Astrocyte (in vitro differentiated cells and primary cell): ENCODE results near the gene XYLT1. TPM values are rescaled to one million over a fixed set of nuclear protein-coding genes. Genes with fewer than 3 reads are reported as not detected.

Experiments used
- DNase-seq: peaks from one replicate; pipeline ENCODE4 v3.0.0-alpha.2; 2010; ENCODE audit warnings: low read depth
- FAIRE-seq: peaks from 2 replicates; lab custom pipeline; 2011; peaks lifted over from hg19 to GRCh38; lab: Jason Lieb, UNC
- H2AFZ ChIP-seq: 2 replicates; pipeline ENCODE4 v1.6.0; 2012; ENCODE audit warnings: low read depth, low read length, inconsistent platforms
- H3K27ac ChIP-seq: 2 replicates; pipeline ENCODE4 v1.5.1; 2011; ENCODE audit warnings: low read depth, low read length, inconsistent platforms
- H3K27me3 ChIP-seq: 2 replicates; pipeline ENCODE4 v1.6.0; 2011; ENCODE audit warnings: low read length, inconsistent platforms; ENCODE audit not compliant: insufficient read depth
- H3K36me3 ChIP-seq: 2 replicates; pipeline ENCODE4 v1.5.1; 2011; ENCODE audit warnings: low read length, inconsistent platforms; ENCODE audit not compliant: insufficient read depth
- H3K4me1 ChIP-seq: 2 replicates; pipeline ENCODE4 v1.5.1; 2011; ENCODE audit warnings: low read length, inconsistent platforms; ENCODE audit not compliant: insufficient read depth
- H3K4me2 ChIP-seq: 2 replicates; pipeline ENCODE4 v1.6.0; 2012; ENCODE audit warnings: low read length, inconsistent platforms
- H3K4me3 ChIP-seq: 2 replicates; pipeline ENCODE4 v1.5.1; 2011; ENCODE audit warnings: low read depth, mild to moderate bottlenecking, low read length, inconsistent platforms; ENCODE audit not compliant: insufficient read depth
- H3K79me2 ChIP-seq: 2 replicates; pipeline ENCODE4 v1.6.0; 2012; ENCODE audit warnings: mild to moderate bottlenecking, low read length, inconsistent platforms; ENCODE audit not compliant: insufficient read depth
- H3K9ac ChIP-seq: 2 replicates; pipeline ENCODE4 v1.6.0; 2012; ENCODE audit warnings: mild to moderate bottlenecking, low read length, inconsistent platforms
- H3K9me3 ChIP-seq: 2 replicates; pipeline ENCODE4 v1.5.1; 2012; ENCODE audit warnings: low read depth, mild to moderate bottlenecking, low read length, inconsistent platforms; ENCODE audit not compliant: insufficient read depth
- H4K20me1 ChIP-seq: 2 replicates; pipeline ENCODE4 v1.6.0; 2012; ENCODE audit warnings: low read length, inconsistent platforms; ENCODE audit not compliant: insufficient read depth
- H3K27ac Mint-ChIP-seq: one replicate; pipeline ENCODE4 v1.8.0; 2021; ENCODE audit warnings: mild to moderate bottlenecking, mixed read lengths; ENCODE audit not compliant: unreplicated experiment
- H3K27me3 Mint-ChIP-seq: one replicate; pipeline ENCODE4 v1.8.0; 2021; ENCODE audit warnings: low read depth, mixed read lengths; ENCODE audit not compliant: unreplicated experiment
- H3K36me3 Mint-ChIP-seq: one replicate; pipeline ENCODE4 v1.8.0; 2021; ENCODE audit warnings: low read depth, mixed read lengths; ENCODE audit not compliant: unreplicated experiment
- H3K4me1 Mint-ChIP-seq: one replicate; pipeline ENCODE4 v1.8.0; 2021; ENCODE audit warnings: low read depth, mixed read lengths; ENCODE audit not compliant: unreplicated experiment
- H3K4me3 Mint-ChIP-seq: one replicate; pipeline ENCODE4 v1.8.0; 2021; ENCODE audit warnings: mild to moderate bottlenecking, moderate library complexity, mixed read lengths; ENCODE audit not compliant: unreplicated experiment
- H3K9me3 Mint-ChIP-seq: one replicate; pipeline ENCODE4 v1.8.0; 2021; ENCODE audit warnings: mild to moderate bottlenecking, mixed read lengths; ENCODE audit not compliant: unreplicated experiment
- CTCF ChIP-seq: IDR thresholded peaks from 2 replicates; pipeline ENCODE4 v1.5.1; 2011; ENCODE audit warnings: low read depth, mild to moderate bottlenecking, inconsistent platforms, low read length, moderate library complexity; ENCODE audit not compliant: insufficient read depth
- EZH2 ChIP-seq: IDR thresholded peaks from 2 replicates; pipeline ENCODE4 v1.6.1; 2012; ENCODE audit warnings: mild to moderate bottlenecking, low read length, inconsistent platforms; ENCODE audit not compliant: insufficient read depth
- total RNA-seq: library from RNA; stranded (reverse); gene quantifications from 2 replicates; pipeline ENCODE4 v1.2.1, GENCODE V29; 2021

The XYLT1 gene
- total RNA-seq, 1 donor from 2014 or later = 22.9 TPM

GRCh38 chr16:17261197-17261858 is 209.4 kb downstream of the XYLT1 start:
- Histone ChIP-seq H3K27me3 (no peaks in the 10 kb centered on the region), H3K79me2 (peaks cover 24% of the 10 kb centered on the region), H3K27ac (no peak overlapping the region), H3K9ac (no peak overlapping the region), H3K9me3 (no peaks in the 10 kb centered on the region), H3K36me3 (peaks cover 4% of the 10 kb centered on the region), H2AFZ (no peak overlapping the region), H4K20me1 (peaks cover 86% of the 10 kb centered on the region), H3K4me2 (no peak overlapping the region), H3K4me1 (no peaks in the 10 kb centered on the region), H3K4me3 (no peak overlapping the region)
- DNase-seq = no peak
- no peak overlapping the region for H3K27ac Mint-ChIP-seq
- no peaks in the 10 kb centered on the region for H3K27me3 Mint-ChIP-seq
- no peaks in the 10 kb centered on the region for H3K4me1 Mint-ChIP-seq
- FAIRE-seq = no peak
- peaks cover 6% of the 10 kb centered on the region for H3K36me3 Mint-ChIP-seq
- H3K9me3 Mint-ChIP-seq = peaks cover 2% of the 10 kb centered on the region
- TF ChIP-seq CTCF = no peak
- no peak for TF ChIP-seq EZH2
- H3K4me3 Mint-ChIP-seq = no peak overlapping the region

- H3K27ac ChIP-seq = no peak overlapping the region
- peaks cover 2% of the 10 kb centered on the region for H3K9me3 Mint-ChIP-seq
- no peak for FAIRE-seq
Measured at GRCh38 chr16:17260276-17260849, 210.4 kb downstream of the XYLT1 start.

More at GRCh38 chr16:17260276-17260849, 210.4 kb downstream of the XYLT1 start:
- no peaks in the 10 kb centered on the region for H3K4me1 Mint-ChIP-seq
- Histone ChIP-seq H3K4me3 (no peak overlapping the region), H3K9me3 (no peaks in the 10 kb centered on the region), H2AFZ (no peak overlapping the region), H3K79me2 (peaks cover 16% of the 10 kb centered on the region), H3K36me3 (peaks cover 4% of the 10 kb centered on the region), H4K20me1 (peaks cover 78% of the 10 kb centered on the region), H3K4me2 (no peak overlapping the region), H3K9ac (no peak overlapping the region), H3K27me3 (no peaks in the 10 kb centered on the region), H3K4me1 (no peaks in the 10 kb centered on the region)
- H3K36me3 Mint-ChIP-seq = peaks cover 6% of the 10 kb centered on the region
- no peak for TF ChIP-seq CTCF
- no peak for TF ChIP-seq EZH2
- H3K27me3 Mint-ChIP-seq = no peaks in the 10 kb centered on the region
- DNase-seq = no peak
- H3K4me3 Mint-ChIP-seq = no peak overlapping the region
- H3K27ac Mint-ChIP-seq = no peak overlapping the region
